ENCODE results near the gene ARL15.

GRCh38 chr5:53963958-53964357, 346.4 kb downstream of the ARL15 start:
- no peak for TF ChIP-seq CTCF (conservative IDR thresholded peaks at IDR 0.05; ENCODE audit: low read length)
- TF ChIP-seq EZH2phosphoT487 (IDR thresholded peaks at IDR 0.05; ENCODE audit: borderline replicate concordance): no peak

Data from Loucy (cell line).